Measurements from ENCODE around the gene SEC24B.

The SEC24B gene

GRCh38 chr4:109462802-109463201, 29.2 kb downstream of the SEC24B start:
- H2BK15ac ChIP-seq (ENCODE audit: low read length), result no peak overlapping the region
- H3K23ac ChIP-seq (ENCODE audit: low read depth, low read length, poor library complexity), result no peak overlapping the region
- no peak overlapping the region for H2BK5ac ChIP-seq (ENCODE audit: low read length)
- no peak overlapping the region for H3K14ac ChIP-seq (ENCODE audit: low read length)
- no peak overlapping the region for H2AK5ac ChIP-seq (ENCODE audit: low read depth, low read length)
- no peak overlapping the region for H3K27ac ChIP-seq (replicated peaks; ENCODE audit: low read length)
- WGBS, 2 donors (ENCODE audit: extremely low coverage in 2 of 2, insufficient read length in 2 of 2, insufficient replicate concordance in 1 of 2), result no CpG with 5 or more reads among the region's 1 CpG
- no peak overlapping the region for H3K4ac ChIP-seq (ENCODE audit: low read length)
- no peak overlapping the region for H2BK12ac ChIP-seq (ENCODE audit: low read length)
- no peak overlapping the region for H2BK120ac ChIP-seq (ENCODE audit: low read depth, low read length)
- no peak overlapping the region for H2AFZ ChIP-seq (ENCODE audit: low read length)
- no peak overlapping the region for H3K18ac ChIP-seq (ENCODE audit: low read length)
- no peak for DNase-seq (ENCODE audit: low spot score)
- H3K4me3 ChIP-seq (ENCODE audit: low read length in 2 of 2), result no peak overlapping the region
- H3K9me3 ChIP-seq (replicated peaks in 1 of 2; ENCODE audit: control insufficient read depth in 2 of 2, insufficient read depth in 1 of 2, low read depth in 1 of 2, low read length in 2 of 2), result peaks cover 0 to under 1% of the 10 kb centered on the region in 2 donors
- no peak overlapping the region for H4K91ac ChIP-seq (ENCODE audit: low read depth, low read length, poor library complexity)
- H4K8ac ChIP-seq (ENCODE audit: low read depth, low read length), result no peak overlapping the region
- no peaks in the 10 kb centered on the region for H3K4me1 ChIP-seq (ENCODE audit: control insufficient read depth in 2 of 2, insufficient read depth in 1 of 2, low read depth in 1 of 2, low read length in 2 of 2)
- peaks cover 13 to 52% of the 10 kb centered on the region in 2 donors for H3K36me3 ChIP-seq (replicated peaks in 1 of 2; ENCODE audit: control insufficient read depth in 2 of 2, insufficient read depth in 2 of 2, low read length in 2 of 2)
- peaks cover 0 to 2% (median 0%) of the 10 kb centered on the region in 3 experiments for H3K27me3 ChIP-seq (ENCODE audit: control insufficient read depth in 3 of 3, insufficient read depth in 3 of 3, low read depth in 1 of 3, low read length in 3 of 3)
- H3K9ac ChIP-seq (ENCODE audit: low read depth, low read length, poor library complexity), result no peak overlapping the region
- H3K4me2 ChIP-seq (ENCODE audit: insufficient read depth, low read length, poor library complexity, severe bottlenecking), result no peak overlapping the region
- no peaks in the 10 kb centered on the region for H3K79me1 ChIP-seq (ENCODE audit: low read depth, low read length)

- H3K18ac ChIP-seq (ENCODE audit: low read length), result no peak overlapping the region
- no peaks in the 10 kb centered on the region for H3K79me1 ChIP-seq (ENCODE audit: low read depth, low read length)
- H3K36me3 ChIP-seq (replicated peaks in 1 of 2; ENCODE audit: control insufficient read depth in 2 of 2, insufficient read depth in 2 of 2, low read length in 2 of 2), result peaks cover 13 to 73% of the 10 kb centered on the region in 2 donors
Measured at GRCh38 chr4:109465069-109465468, 31.5 kb downstream of the SEC24B start.

DNA sequence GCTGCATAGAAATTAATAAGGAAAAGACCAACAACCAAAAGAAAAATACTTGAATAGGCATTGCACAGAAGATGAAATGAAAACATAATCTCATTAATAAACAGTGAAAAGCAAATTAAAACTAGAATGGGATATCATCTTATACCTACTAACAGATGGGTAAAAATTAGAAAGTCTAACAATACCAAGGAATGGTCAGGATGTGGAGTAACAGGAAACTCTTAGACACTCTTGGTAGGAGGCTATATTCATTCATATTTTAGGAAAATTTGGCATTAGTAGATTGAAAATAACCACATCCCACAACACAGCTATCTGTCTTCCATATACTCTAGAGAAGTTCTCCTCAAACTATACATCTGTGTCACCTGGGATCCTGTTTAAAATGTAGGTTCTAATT, 36.3 kb downstream of the SEC24B start:
- H2BK15ac ChIP-seq (ENCODE audit: low read length), result no peak overlapping the region
- peaks cover 1 to 86% of the 10 kb centered on the region in 2 donors for H3K36me3 ChIP-seq (replicated peaks in 1 of 2; ENCODE audit: control insufficient read depth in 2 of 2, insufficient read depth in 2 of 2, low read length in 2 of 2)
- H2AFZ ChIP-seq (ENCODE audit: low read length), result no peak overlapping the region
- H3K4ac ChIP-seq (ENCODE audit: low read length), result no peak overlapping the region
- no peak overlapping the region for H3K18ac ChIP-seq (ENCODE audit: low read length)
- H2BK120ac ChIP-seq (ENCODE audit: low read depth, low read length), result no peak overlapping the region
- no peaks in the 10 kb centered on the region for H3K27me3 ChIP-seq (ENCODE audit: control insufficient read depth in 3 of 3, insufficient read depth in 3 of 3, low read depth in 1 of 3, low read length in 3 of 3)
- no peak overlapping the region for H3K27ac ChIP-seq (replicated peaks; ENCODE audit: low read length)
- no peak overlapping the region for H2BK5ac ChIP-seq (ENCODE audit: low read length)
- no peaks in the 10 kb centered on the region for H3K79me1 ChIP-seq (ENCODE audit: low read depth, low read length)
- no peak overlapping the region for H3K9ac ChIP-seq (ENCODE audit: low read depth, low read length, poor library complexity)
- no peak overlapping the region for H3K23ac ChIP-seq (ENCODE audit: low read depth, low read length, poor library complexity)
- H3K9me3 ChIP-seq (replicated peaks in 1 of 2; ENCODE audit: control insufficient read depth in 2 of 2, insufficient read depth in 1 of 2, low read depth in 1 of 2, low read length in 2 of 2), result peaks cover 0 to 3% of the 10 kb centered on the region in 2 donors
- H4K91ac ChIP-seq (ENCODE audit: low read depth, low read length, poor library complexity), result no peak overlapping the region
- no peak for DNase-seq (ENCODE audit: low spot score)
- no peaks in the 10 kb centered on the region for H3K4me1 ChIP-seq (ENCODE audit: control insufficient read depth in 2 of 2, insufficient read depth in 1 of 2, low read depth in 1 of 2, low read length in 2 of 2)
- no peak overlapping the region for H3K14ac ChIP-seq (ENCODE audit: low read length)
- no peak overlapping the region for H2AK5ac ChIP-seq (ENCODE audit: low read depth, low read length)
- H3K4me2 ChIP-seq (ENCODE audit: insufficient read depth, low read length, poor library complexity, severe bottlenecking), result no peak overlapping the region
- H3K4me3 ChIP-seq (ENCODE audit: low read length in 2 of 2), result no peak overlapping the region
- H2BK12ac ChIP-seq (ENCODE audit: low read length), result no peak overlapping the region
- no peak overlapping the region for H4K8ac ChIP-seq (ENCODE audit: low read depth, low read length)

More at GRCh38 chr4:109465069-109465468, 31.5 kb downstream of the SEC24B start:
- Histone ChIP-seq H2AFZ (ENCODE audit: low read length) (no peak overlapping the region), H2AK5ac (ENCODE audit: low read depth, low read length) (no peak overlapping the region), H4K91ac (ENCODE audit: low read depth, low read length, poor library complexity) (no peak overlapping the region), H3K4me1 (ENCODE audit: control insufficient read depth in 2 of 2, insufficient read depth in 1 of 2, low read depth in 1 of 2, low read length in 2 of 2) (no peaks in the 10 kb centered on the region), H3K4me2 (ENCODE audit: insufficient read depth, low read length, poor library complexity, severe bottlenecking) (no peak overlapping the region), H3K27me3 (ENCODE audit: control insufficient read depth in 3 of 3, insufficient read depth in 3 of 3, low read depth in 1 of 3, low read length in 3 of 3) (peaks cover 0 to 2% (median 0%) of the 10 kb centered on the region in 3 experiments), H3K4me3 (ENCODE audit: low read length in 2 of 2) (no peak overlapping the region), H2BK12ac (ENCODE audit: low read length) (no peak overlapping the region), H2BK5ac (ENCODE audit: low read length) (no peak overlapping the region), H2BK120ac (ENCODE audit: low read depth, low read length) (no peak overlapping the region), H4K8ac (ENCODE audit: low read depth, low read length) (no peak overlapping the region), H3K4ac (ENCODE audit: low read length) (no peak overlapping the region), H3K27ac (replicated peaks; ENCODE audit: low read length) (no peak overlapping the region), H3K9ac (ENCODE audit: low read depth, low read length, poor library complexity) (no peak overlapping the region), H3K23ac (ENCODE audit: low read depth, low read length, poor library complexity) (no peak overlapping the region), H3K14ac (ENCODE audit: low read length) (no peak overlapping the region), H2BK15ac (ENCODE audit: low read length) (no peak overlapping the region), H3K9me3 (replicated peaks in 1 of 2; ENCODE audit: control insufficient read depth in 2 of 2, insufficient read depth in 1 of 2, low read depth in 1 of 2, low read length in 2 of 2) (no peaks in the 10 kb centered on the region)
- WGBS, 2 donors (ENCODE audit: extremely low coverage in 2 of 2, insufficient read length in 2 of 2, insufficient replicate concordance in 1 of 2), result no CpG with 5 or more reads among the region's 2 CpGs
- DNase-seq (ENCODE audit: low spot score), result no peak

GRCh38 chr4:109472343-109472761, 38.7 kb downstream of the SEC24B start:
- H2BK15ac ChIP-seq (ENCODE audit: low read length), result no peak overlapping the region
- H2BK5ac ChIP-seq (ENCODE audit: low read length), result no peak overlapping the region
- no peak for DNase-seq (ENCODE audit: low spot score)

More at GRCh38 chr4:109472343-109472761, 38.7 kb downstream of the SEC24B start:
- H3K23ac ChIP-seq (ENCODE audit: low read depth, low read length, poor library complexity), result no peak overlapping the region
- 100% methylated on average over 1 of the region's 3 CpGs for WGBS, 2 donors (ENCODE audit: extremely low coverage in 2 of 2, insufficient read length in 2 of 2, insufficient replicate concordance in 1 of 2)
- no peak overlapping the region for H2BK12ac ChIP-seq (ENCODE audit: low read length)
- H3K4me2 ChIP-seq (ENCODE audit: insufficient read depth, low read length, poor library complexity, severe bottlenecking), result no peak overlapping the region
- H3K4me1 ChIP-seq (ENCODE audit: control insufficient read depth in 2 of 2, insufficient read depth in 1 of 2, low read depth in 1 of 2, low read length in 2 of 2), result no peaks in the 10 kb centered on the region
- peaks cover 0 to 7% of the 10 kb centered on the region in 2 donors for H3K9me3 ChIP-seq (replicated peaks in 1 of 2; ENCODE audit: control insufficient read depth in 2 of 2, insufficient read depth in 1 of 2, low read depth in 1 of 2, low read length in 2 of 2)
- no peak overlapping the region for H3K14ac ChIP-seq (ENCODE audit: low read length)
- H3K27me3 ChIP-seq (ENCODE audit: control insufficient read depth in 3 of 3, insufficient read depth in 3 of 3, low read depth in 1 of 3, low read length in 3 of 3), result no peaks in the 10 kb centered on the region
- no peak overlapping the region for H4K8ac ChIP-seq (ENCODE audit: low read depth, low read length)
- H3K36me3 ChIP-seq (replicated peaks in 1 of 2; ENCODE audit: control insufficient read depth in 2 of 2, insufficient read depth in 2 of 2, low read length in 2 of 2), result peaks cover 1 to 91% of the 10 kb centered on the region in 2 donors
- H4K91ac ChIP-seq (ENCODE audit: low read depth, low read length, poor library complexity), result no peak overlapping the region
- no peak overlapping the region for H2AK5ac ChIP-seq (ENCODE audit: low read depth, low read length)
- no peak overlapping the region for H2BK120ac ChIP-seq (ENCODE audit: low read depth, low read length)
- H3K27ac ChIP-seq (replicated peaks; ENCODE audit: low read length), result no peak overlapping the region
- no peak overlapping the region for H3K9ac ChIP-seq (ENCODE audit: low read depth, low read length, poor library complexity)
- no peak overlapping the region for H2AFZ ChIP-seq (ENCODE audit: low read length)
- no peak overlapping the region for H3K4me3 ChIP-seq (ENCODE audit: low read length in 2 of 2)
- H3K79me1 ChIP-seq (ENCODE audit: low read depth, low read length), result peaks cover 1% of the 10 kb centered on the region
- H3K18ac ChIP-seq (ENCODE audit: low read length), result no peak overlapping the region
- H3K4ac ChIP-seq (ENCODE audit: low read length), result no peak overlapping the region
